Activated gamma-delta T cell treated with anti-CD3 and anti-CD28 coated beads, Interleukin-2, amount 50 U/mL, for 16 hours (primary cell): ENCODE results near the gene ADH4.
"Not testable (repeated sequence)": the region's sequence is repeated elsewhere in the genome, so short reads cannot be mapped to it uniquely, and the experiment has no call there.

Source experiments
- DNase-seq: peaks from one replicate; pipeline ENCODE4 v3.0.0-alpha.2; 2020; ENCODE audit warnings: low read depth

The ADH4 gene

GRCh38 chr4:99131378-99131777 lies 12.7 kb downstream of the ADH4 start:
- no peak for DNase-seq

DNA sequence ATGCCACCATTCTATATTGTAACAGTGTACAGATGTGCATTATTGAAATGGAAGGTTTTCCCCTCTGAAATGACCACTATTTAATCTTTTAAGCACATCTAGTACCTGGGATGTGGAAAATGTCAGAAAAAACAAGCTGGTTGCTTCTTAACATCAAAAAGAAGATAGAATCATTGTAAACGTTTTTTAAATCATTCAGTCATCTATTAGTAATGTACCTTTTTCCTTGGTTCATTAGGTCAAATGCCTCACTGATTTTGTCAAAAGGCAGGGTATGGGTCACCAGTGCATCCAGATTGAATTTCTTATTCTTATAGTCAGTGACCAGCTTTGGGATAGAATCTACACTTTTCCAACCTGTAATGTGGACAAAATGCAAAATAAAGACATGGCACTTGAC lies 17.7 kb downstream of the ADH4 start:
- DNase-seq, result no peak

DNA sequence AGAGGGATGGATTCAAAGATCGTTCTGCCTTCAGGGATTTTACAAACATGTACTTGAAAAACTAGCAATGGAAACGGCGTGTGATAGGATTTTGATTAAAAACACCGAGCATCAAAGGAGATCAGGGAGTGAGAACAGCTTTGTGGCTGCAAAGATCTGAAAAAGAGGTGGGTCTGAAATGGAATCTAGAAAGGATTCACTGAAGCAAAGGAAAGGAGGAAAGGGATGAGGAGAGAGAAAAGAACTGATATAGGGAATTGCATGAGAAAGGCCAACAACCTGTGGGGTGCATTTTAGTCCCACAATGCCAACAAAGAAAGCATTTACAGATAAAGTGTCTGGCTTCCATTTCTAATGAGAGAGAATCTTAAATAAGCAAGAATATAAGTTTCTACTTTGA lies 23.1 kb downstream of the ADH4 start:
- DNase-seq, result no peak

DNA sequence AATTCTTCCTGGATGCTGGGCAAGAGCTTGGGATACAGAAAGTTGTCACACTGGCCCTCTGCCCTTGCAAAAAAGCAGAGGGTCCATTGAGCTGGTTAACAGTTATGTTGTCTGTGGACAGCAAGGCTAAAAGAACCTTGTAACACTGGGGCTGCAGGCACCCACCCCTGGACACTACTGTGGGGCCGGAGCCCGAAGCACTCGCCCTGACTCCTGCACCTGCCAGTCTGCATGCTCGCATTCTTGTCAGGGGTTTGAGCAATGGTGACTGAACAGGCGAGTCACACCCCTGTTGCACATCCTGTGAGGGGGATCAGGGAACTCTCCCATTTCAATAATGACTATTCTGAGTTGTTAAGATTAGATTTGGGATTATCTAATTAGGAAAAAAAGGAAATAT lies 23.6 kb downstream of the ADH4 start:
- DNase-seq, result no peak

- DNase-seq, result no peak
Measured at GRCh38 chr4:99117876-99118693, 26.0 kb downstream of the ADH4 start.

- not testable (repeated sequence) for DNase-seq
Measured at GRCh38 chr4:99117122-99117841, 26.8 kb downstream of the ADH4 start.

DNA sequence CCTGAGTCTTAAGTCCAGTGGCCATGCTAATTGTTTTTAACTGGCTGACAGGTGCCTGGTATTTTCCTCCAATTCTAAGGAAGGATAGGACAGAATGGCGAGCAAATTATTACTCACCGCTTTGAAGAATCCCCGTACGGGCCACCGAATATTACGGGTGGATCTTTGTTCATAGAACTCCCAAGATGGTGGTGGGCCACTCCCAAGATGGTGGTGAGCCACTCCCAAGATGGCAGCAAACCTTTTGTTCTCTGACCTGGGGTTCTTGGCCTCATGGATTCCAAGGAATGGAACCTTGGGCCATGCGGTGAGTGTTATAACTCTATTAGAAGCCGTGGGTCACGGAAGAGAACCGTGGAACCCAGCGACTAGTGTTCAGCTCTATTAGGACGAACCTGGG lies 34.8 kb downstream of the ADH4 start:
- DNase-seq, result not testable (repeated sequence)

- no peak for DNase-seq
Measured at GRCh38 chr4:99104153-99104552, 39.9 kb downstream of the ADH4 start.

DNA sequence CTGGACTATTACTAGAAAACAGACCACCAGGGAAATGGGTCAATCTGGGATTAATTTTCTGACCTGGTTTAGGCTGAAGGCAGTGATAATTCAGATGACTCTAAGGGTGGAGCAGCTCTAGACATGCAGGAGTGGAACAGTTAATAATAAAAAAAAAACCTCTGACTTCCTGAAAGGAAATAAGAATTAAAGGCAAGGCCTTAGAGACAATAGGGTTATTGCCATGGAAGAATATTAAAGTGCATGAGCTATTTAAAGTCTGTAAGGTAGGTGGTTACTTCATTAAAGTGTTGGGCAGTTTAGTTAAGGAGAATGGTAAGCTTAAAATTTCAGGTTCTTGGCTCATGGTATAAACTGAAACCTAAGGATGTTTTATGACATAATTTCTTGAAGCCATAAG lies 40.9 kb downstream of the ADH4 start:
- no peak for DNase-seq

DNA sequence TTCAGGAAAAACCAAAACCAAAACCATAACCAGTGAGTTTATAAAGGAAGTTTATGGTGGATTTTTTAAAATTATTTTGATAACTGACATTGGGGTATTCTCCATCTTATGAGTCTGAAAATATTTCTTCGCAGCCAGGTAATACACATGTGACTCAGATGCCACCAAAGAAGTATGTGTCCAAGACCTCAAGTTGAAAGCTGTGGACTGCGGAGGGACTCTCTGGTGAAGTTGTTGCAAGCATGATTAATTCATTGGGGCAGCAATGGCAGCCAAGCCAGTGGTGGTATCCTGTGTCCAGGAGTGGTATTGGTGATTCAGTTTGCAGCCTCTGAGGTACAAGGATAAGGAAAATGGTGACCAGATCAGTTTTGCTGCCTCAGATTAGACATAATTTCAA lies 41.5 kb downstream of the ADH4 start:
- DNase-seq, result no peak

DNA sequence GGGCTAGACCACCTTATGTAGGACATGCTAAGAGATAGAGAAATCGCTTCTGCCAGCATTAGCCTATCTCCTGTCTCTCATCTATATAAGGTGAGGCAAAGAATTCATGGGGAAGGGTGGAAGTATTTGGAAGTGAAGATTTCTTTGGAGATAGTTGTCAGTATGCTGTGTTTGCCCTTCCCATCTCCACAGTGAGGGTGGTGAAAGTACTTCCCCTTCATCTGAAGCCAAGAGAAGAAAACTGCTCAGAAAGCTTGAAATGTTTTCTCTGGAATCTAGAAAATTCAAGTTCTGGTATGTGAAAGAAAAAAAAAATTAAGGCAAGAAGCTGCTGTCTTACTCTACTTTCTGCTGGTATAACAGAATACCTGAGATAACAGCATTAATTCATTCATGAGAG lies 43.2 kb downstream of the ADH4 start:
- DNase-seq, result no peak

- DNase-seq, result not testable (repeated sequence)
Measured at GRCh38 chr4:99099814-99100213, 44.3 kb downstream of the ADH4 start.

DNA sequence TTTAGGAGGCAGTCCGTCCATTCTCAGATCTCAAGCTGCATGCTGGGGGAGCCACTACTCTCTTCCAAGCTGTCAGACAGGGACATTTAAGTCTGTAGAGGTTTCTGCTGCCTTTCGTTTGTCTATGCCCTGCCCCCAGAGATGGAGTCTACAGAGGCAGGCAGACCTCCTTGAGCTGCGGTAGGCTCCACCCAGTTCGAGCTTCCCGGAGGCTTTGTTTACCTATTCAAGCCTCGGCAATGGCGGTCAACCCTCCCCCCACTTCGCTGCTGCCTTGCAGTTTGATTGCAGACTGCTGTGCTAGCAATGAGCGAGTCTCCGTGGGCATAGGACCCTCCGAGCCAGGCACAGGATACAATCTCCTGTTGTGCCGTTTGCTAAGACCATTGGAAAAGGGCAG lies 44.8 kb downstream of the ADH4 start:
- DNase-seq, result no peak

- not testable (repeated sequence) for DNase-seq
Measured at GRCh38 chr4:99091841-99092240, 52.3 kb downstream of the ADH4 start.

DNA sequence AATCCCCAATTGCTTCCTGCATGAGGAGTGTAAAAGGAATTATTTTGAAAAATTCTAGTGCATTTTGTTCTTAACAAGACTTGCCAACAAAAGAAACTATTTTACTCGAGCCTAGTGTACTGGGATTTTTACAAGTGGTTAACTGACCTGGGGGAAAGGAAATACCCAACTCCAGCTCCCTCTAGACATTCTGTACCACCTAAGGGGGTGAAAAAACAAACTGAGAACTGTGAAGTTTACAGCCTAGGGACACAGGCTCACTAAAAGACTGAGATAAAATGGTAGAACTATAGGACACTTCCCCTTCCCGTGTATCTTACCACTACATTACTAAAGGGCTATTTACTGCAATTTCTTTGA lies 52.9 kb downstream of the ADH4 start:
- DNase-seq, result no peak

GRCh38 chr4:99090481-99091215 lies 53.4 kb downstream of the ADH4 start:
- no peak for DNase-seq

DNA sequence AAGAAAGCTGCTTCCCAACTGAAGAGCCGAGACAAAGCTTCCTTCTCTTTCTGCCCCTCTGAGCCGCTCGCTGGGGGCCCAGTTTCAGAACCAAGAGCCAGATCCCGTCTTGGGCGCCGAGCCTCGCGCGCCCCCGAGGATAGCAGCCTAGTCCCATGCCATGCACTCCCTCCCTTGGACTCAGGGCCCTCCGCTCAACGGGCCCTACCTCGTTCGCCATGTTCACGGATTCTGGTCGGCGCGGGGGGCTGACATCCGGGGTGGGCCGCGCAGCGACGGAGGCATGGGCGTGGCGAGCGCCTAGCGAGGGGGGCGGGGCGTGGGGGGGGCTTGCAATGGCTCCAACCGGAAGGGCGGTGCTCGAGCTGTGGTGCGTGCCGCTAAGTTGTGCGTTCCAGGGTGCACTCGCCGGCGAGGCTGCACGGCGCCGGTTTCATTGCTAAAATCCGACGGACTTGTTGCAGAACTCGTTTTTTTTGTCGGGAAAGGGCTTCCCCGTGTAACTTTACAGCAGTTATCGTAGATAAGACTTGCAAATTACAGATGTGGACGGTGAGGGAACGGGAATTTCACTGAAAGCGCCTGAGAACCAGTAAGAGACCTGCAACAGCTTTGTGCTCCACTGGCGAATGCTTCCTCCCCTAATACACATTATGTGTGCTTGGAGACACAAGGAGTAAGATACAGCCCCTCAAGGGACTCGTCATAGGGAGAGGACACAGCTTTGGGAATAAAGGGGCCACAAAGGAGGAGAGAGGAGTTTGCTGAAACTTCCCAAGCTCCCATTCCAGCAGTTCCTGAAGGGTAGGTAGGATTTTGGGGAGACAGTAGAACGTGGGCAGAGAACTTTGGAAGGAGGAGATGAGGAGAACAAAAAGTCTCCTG lies 55.4 kb downstream of the ADH4 start, which contains the start of gene ADH5:
ADH5 (minus strand) TSS at position 308 of the 885 bp plus-strand sequence; CDS start at position 220, 88 bp downstream.
- peak; percentile 90 for DNase-seq

GRCh38 chr4:99088023-99088449 lies 56.1 kb downstream of the ADH4 start:
- DNase-seq, result no peak

DNA sequence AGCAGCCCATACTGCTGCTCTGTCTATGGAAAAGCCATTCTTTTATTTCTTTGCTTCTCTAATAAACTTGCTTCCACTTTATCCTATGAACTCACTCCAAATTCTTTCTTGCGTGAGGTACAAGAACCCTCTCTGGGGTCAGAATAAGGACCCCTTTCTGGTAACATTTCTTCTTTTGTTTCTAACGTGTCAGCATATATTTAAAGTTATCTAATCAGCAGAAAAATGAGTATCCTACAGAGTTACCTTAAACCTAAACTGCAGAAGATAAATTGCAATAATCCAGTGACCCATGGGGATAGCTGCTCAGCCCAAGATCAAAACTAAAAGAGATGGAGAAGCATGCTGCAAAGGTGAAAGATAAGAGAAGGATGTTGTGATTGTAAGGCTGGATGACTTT lies 59.5 kb downstream of the ADH4 start:
- no peak for DNase-seq

- DNase-seq, result no peak
Measured at GRCh38 chr4:99082192-99082591, 61.9 kb downstream of the ADH4 start.

DNA sequence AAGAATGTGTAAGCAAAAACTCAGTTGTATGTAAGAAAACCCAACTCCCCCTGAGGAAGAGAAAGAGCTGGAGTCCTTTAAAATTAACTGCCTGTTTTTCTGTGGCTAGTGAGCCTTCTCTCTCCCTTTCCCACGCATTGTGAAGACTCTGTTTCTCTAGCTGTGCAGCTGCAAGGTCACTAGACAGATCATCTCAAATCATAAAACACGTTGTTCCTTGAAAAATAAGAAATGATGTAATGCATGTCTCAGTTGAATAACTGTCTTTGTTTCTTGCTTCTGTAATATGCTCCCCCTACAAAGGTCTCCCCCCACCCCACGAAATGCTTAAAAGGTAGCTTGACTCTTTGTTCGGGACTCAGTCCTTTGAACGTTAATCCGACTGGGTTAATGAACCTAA lies 63.2 kb downstream of the ADH4 start:
- DNase-seq, result not testable (repeated sequence)
